Gastrocnemius medialis (tissue), 4 donors: ENCODE data around the gene NOXA1.

Experiments used
- POLR2A ChIP-seq, 2 donors: fragments of 450-650 bp; IDR thresholded peaks; one replicate each; pipeline ENCODE4 v1.6.1; 2017; ENCODE audit warnings: antibody characterized with exemption in 2 of 2, mild to moderate bottlenecking in 2 of 2, moderate library complexity in 2 of 2
- TF ChIP-seq, protein P1 (sequence below), 5 experiments: fragments of 450-650 bp in 3 of 5; fragments of 200-600 bp in 2 of 5; sonication (generic) in 2 of 5; IDR thresholded peaks in 4 of 5; conservative IDR thresholded peaks in 1 of 5; 1 replicate in 4 of 5; 2 replicates in 1 of 5; pipeline ENCODE4 v1.5.1; 2016 to 2019; ENCODE audit warnings: antibody characterized with exemption in 5 of 5, mild to moderate bottlenecking in 3 of 5, moderate library complexity in 3 of 5

DNA sequence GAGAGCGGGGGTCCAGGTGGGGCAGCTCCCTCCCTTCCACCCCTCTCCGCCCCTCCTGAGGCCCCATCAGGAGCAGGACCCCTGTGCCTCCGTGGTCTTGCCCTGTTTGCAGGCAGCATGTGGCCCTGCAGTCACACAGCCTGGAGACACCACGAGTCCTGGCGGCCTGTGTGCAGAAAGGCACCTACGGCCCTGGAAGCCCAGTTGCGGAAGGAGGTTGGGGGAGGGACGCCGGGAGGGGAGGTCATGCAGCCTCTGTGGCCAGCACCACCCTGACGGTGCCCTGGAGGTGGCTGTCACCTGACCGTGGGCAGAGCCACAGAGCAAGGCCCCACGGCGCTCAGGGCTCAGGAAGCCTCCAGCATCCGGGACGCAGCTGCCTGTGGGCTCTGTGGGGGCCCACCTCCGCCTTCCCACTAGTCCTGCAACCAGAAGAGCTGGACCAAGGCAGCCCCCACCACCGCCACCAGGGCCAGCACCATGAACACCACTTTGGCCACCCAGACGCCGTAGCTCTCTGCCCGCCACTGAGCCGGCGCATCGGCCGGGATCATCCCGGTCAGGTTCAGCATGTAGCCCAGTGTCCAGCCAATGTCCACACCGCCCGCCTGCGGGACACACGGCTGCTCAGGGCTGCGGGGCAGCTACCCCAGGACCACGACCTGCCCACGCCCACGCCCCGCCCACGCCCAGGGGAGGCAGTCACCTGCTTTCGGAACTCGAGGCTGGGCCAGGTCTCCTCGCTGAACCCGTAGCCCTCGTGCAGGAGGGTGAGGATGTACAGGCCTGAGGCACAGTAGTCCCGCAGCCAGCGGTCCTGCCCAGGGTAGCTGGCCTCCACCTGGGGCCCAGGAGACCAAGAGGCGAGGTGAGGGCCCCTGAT is 11.5 kb downstream of the NOXA1 start:
- TF ChIP-seq, protein P1, sequence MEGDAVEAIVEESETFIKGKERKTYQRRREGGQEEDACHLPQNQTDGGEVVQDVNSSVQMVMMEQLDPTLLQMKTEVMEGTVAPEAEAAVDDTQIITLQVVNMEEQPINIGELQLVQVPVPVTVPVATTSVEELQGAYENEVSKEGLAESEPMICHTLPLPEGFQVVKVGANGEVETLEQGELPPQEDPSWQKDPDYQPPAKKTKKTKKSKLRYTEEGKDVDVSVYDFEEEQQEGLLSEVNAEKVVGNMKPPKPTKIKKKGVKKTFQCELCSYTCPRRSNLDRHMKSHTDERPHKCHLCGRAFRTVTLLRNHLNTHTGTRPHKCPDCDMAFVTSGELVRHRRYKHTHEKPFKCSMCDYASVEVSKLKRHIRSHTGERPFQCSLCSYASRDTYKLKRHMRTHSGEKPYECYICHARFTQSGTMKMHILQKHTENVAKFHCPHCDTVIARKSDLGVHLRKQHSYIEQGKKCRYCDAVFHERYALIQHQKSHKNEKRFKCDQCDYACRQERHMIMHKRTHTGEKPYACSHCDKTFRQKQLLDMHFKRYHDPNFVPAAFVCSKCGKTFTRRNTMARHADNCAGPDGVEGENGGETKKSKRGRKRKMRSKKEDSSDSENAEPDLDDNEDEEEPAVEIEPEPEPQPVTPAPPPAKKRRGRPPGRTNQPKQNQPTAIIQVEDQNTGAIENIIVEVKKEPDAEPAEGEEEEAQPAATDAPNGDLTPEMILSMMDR (IDR thresholded peaks at IDR 0.05 in 4 of 5, conservative IDR thresholded peaks at IDR 0.05 in 1 of 5) = no peak
- no peak for TF ChIP-seq POLR2A (IDR thresholded peaks at IDR 0.05)
